WI38 (cell line): Measurements from ENCODE around the gene CACYBP.

ENCODE experiments used
- H3K4me3 ChIP-seq: 2 replicates; pipeline ENCODE4 v1.5.1; 2011; ENCODE audit warnings: low read depth, mild to moderate bottlenecking, control low read depth, low read length
- TF ChIP-seq, protein P1 (sequence below): IDR thresholded peaks from 2 replicates; pipeline ENCODE4 v1.5.1; 2012; ENCODE audit warnings: low read depth, mild to moderate bottlenecking, control low read depth, low read length

CACYBP gene

DNA sequence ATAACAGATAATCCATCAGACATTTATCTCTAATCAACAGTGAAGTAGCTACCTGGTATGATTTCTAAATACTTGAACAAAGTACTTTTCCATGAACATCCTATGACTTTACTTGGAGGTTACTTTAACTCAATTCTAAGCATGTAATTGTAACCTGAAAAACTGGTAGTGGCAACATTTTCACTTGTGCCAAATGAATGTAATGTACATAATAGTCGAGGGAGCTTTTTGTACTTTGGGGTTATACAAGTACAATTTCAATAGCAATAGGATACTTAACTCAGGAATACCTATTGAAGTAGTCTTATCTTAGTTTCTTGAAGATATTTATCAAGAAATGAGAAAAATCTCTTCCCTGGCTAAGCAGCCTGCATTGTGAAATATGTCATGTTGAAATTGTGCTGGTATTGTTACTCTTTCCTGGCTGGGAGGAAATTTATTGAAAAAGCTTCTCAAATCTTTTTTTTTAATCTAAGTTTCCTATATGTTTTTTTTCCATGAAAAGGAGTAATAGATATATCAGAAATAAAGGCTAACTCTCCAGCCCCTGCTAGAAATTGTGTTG lies 33.7 kb upstream of the CACYBP start:
- no peak overlapping the region for H3K4me3 ChIP-seq
- TF ChIP-seq, protein P1, sequence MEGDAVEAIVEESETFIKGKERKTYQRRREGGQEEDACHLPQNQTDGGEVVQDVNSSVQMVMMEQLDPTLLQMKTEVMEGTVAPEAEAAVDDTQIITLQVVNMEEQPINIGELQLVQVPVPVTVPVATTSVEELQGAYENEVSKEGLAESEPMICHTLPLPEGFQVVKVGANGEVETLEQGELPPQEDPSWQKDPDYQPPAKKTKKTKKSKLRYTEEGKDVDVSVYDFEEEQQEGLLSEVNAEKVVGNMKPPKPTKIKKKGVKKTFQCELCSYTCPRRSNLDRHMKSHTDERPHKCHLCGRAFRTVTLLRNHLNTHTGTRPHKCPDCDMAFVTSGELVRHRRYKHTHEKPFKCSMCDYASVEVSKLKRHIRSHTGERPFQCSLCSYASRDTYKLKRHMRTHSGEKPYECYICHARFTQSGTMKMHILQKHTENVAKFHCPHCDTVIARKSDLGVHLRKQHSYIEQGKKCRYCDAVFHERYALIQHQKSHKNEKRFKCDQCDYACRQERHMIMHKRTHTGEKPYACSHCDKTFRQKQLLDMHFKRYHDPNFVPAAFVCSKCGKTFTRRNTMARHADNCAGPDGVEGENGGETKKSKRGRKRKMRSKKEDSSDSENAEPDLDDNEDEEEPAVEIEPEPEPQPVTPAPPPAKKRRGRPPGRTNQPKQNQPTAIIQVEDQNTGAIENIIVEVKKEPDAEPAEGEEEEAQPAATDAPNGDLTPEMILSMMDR, result no peak

- TF ChIP-seq, protein P1, result no peak
- H3K4me3 ChIP-seq, result no peak overlapping the region
Measured at GRCh38 chr1:174967845-174968705, 31.7 kb upstream of the CACYBP start.

GRCh38 chr1:174968750-174969244 lies 30.9 kb upstream of the CACYBP start:
- TF ChIP-seq, protein P1, result no peak
- no peak overlapping the region for H3K4me3 ChIP-seq

- H3K4me3 ChIP-seq, result no peak overlapping the region
- TF ChIP-seq, protein P1, result no peak
Measured at GRCh38 chr1:174969977-174970376, 29.8 kb upstream of the CACYBP start.

- no peak overlapping the region for H3K4me3 ChIP-seq
- TF ChIP-seq, protein P1, result no peak
Measured at GRCh38 chr1:174971466-174971865, 28.3 kb upstream of the CACYBP start.

- no peak overlapping the region for H3K4me3 ChIP-seq
- TF ChIP-seq, protein P1, result no peak
Measured at GRCh38 chr1:174971902-174972301, 27.8 kb upstream of the CACYBP start.

DNA sequence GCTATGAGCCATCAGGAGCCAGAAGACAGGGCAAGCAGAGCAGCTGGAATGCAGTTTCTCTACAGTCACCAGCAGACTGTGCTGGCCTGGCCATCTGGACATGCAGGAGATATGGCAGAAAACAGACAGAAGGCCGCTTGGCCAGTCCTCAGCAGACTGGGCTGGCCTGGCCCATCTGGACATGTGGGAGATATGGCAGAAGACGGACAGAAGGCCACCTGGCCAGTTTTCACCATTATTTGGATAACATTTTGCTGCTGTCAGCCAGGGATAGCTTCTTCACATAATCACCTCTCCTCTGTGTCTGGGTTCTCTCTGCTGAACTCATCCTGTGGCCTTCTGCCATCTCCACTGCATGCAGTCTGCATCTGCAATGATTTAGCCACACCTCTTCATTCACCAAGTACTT lies 25.0 kb upstream of the CACYBP start:
- no peak overlapping the region for H3K4me3 ChIP-seq
- TF ChIP-seq, protein P1, result no peak
